Measurements from ENCODE around the gene MYO1D. TPM values are rescaled to one million over a fixed set of nuclear protein-coding genes. Genes with fewer than 3 reads are reported as not detected.

Gene MYO1D
- total RNA-seq, 1 experiment from 2014 or later = 35.7 TPM

DNA sequence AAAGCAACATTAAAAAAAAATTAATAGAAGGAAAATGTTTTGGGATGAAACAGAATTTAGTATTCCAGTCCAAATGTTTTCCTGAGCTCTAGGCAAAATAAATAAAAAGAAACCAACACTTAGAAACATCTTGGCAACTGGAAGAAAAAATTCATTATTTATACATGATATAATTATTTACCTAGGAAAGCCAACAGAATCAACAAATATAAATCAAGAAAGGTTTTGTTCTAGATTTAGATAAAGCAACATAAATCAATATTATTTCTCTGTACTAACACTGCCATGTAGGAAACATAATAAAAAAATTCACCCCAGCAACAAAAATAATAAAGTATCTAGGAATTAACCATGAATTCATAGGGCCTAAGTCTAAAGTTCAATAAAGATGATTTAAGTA is 167.4 kb downstream of the MYO1D start:
- no peaks in the 10 kb centered on the region for H3K4me1 ChIP-seq (ENCODE audit: control insufficient read depth in 1 of 2, insufficient read depth in 2 of 2, low read length in 2 of 2)
- H3K36me3 ChIP-seq (ENCODE audit: control insufficient read depth in 1 of 2, insufficient read depth in 2 of 2, low read length in 2 of 2) = no peaks in the 10 kb centered on the region; a peak in 1 of 4 replicates
- no peak overlapping the region for H3K9ac ChIP-seq (ENCODE audit: low read length)
- no peaks in the 10 kb centered on the region for H3K9me2 ChIP-seq (ENCODE audit: insufficient read depth)
- ChIA-PET RAD21 (ENCODE audit: low non-redundant PET in 1 of 2, low total read pairs in 2 of 2, uncharacterized antibody in 2 of 2, unreplicated experiment in 2 of 2) (no interaction called here), POLR2A (no interaction called here), CTCF (interaction anchor here (1.0 kb wide), 1 partner anchor 50 kb away, joined by 3 read pairs; no protein-coding TSS in a partner anchor)
- no peaks in the 10 kb centered on the region for H3K79me2 ChIP-seq (ENCODE audit: insufficient read depth, low read length)
- H3K27ac ChIP-seq (ENCODE audit: low read depth, low read length) = no peak overlapping the region
- DNase-seq (ENCODE audit: low read depth, low spot score) (no peak), ATAC-seq (no peak)
- no peaks in the 10 kb centered on the region for H4K20me1 ChIP-seq (ENCODE audit: insufficient read depth)
- no TSS peak for BruUV-seq (replicated peaks)
- H3K27me3 ChIP-seq (ENCODE audit: insufficient read depth, low read length) = no peaks in the 10 kb centered on the region
- TF ChIP-seq, protein P1, sequence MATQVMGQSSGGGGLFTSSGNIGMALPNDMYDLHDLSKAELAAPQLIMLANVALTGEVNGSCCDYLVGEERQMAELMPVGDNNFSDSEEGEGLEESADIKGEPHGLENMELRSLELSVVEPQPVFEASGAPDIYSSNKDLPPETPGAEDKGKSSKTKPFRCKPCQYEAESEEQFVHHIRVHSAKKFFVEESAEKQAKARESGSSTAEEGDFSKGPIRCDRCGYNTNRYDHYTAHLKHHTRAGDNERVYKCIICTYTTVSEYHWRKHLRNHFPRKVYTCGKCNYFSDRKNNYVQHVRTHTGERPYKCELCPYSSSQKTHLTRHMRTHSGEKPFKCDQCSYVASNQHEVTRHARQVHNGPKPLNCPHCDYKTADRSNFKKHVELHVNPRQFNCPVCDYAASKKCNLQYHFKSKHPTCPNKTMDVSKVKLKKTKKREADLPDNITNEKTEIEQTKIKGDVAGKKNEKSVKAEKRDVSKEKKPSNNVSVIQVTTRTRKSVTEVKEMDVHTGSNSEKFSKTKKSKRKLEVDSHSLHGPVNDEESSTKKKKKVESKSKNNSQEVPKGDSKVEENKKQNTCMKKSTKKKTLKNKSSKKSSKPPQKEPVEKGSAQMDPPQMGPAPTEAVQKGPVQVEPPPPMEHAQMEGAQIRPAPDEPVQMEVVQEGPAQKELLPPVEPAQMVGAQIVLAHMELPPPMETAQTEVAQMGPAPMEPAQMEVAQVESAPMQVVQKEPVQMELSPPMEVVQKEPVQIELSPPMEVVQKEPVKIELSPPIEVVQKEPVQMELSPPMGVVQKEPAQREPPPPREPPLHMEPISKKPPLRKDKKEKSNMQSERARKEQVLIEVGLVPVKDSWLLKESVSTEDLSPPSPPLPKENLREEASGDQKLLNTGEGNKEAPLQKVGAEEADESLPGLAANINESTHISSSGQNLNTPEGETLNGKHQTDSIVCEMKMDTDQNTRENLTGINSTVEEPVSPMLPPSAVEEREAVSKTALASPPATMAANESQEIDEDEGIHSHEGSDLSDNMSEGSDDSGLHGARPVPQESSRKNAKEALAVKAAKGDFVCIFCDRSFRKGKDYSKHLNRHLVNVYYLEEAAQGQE (IDR thresholded peaks at IDR 0.05; ENCODE audit: low read depth) = no peak
- no peak for TF ChIP-seq ZNF274 (IDR thresholded peaks at IDR 0.05; ENCODE audit: low read depth, low read length)
- no peak for TF ChIP-seq TCF7L2 (IDR thresholded peaks at IDR 0.05; ENCODE audit: borderline replicate concordance, extremely low read depth, insufficient read depth, insufficient read length)
- TF ChIP-seq EZH2phosphoT487 (IDR thresholded peaks at IDR 0.05; ENCODE audit: borderline replicate concordance) = no peak
- TF ChIP-seq, protein P2, sequence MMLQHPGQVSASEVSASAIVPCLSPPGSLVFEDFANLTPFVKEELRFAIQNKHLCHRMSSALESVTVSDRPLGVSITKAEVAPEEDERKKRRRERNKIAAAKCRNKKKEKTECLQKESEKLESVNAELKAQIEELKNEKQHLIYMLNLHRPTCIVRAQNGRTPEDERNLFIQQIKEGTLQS (IDR thresholded peaks at IDR 0.05) = no peak
- TF ChIP-seq POLR2A (IDR thresholded peaks at IDR 0.05; ENCODE audit: borderline replicate concordance, extremely low read depth, insufficient read depth, insufficient read length) = no peak
- TF ChIP-seq RAD21 (IDR thresholded peaks at IDR 0.05; ENCODE audit: low read depth) = no peak
- intact Hi-C loops (cut with micrococcal nuclease) = no loop called here
- no peaks in the 10 kb centered on the region for H3K9me3 ChIP-seq (ENCODE audit: control insufficient read depth in 1 of 2, insufficient read depth in 1 of 2, low read depth in 1 of 2, low read length in 2 of 2)
- no peak overlapping the region for H2AFZ ChIP-seq (ENCODE audit: low read depth, low read length, poor library complexity, severe bottlenecking)
- no peak overlapping the region for H3K4me2 ChIP-seq (ENCODE audit: low read length)
- H3K4me3 ChIP-seq (replicated peaks in 1 of 2; ENCODE audit: low read depth in 1 of 2, low read length in 2 of 2) = no peak overlapping the region

Data from HCT116 (cell line).